GM12801 (cell line): ENCODE measurements around the gene C2CD4D.

ENCODE experiments used
- CTCF ChIP-seq: IDR thresholded peaks from one replicate; pipeline ENCODE4 v1.5.1; 2011; ENCODE audit warnings: control low read depth; ENCODE audit not compliant: insufficient read length; ENCODE audit errors: extremely low read depth

The C2CD4D gene

GRCh38 chr1:151871284-151872030 is 31.8 kb upstream of the C2CD4D start:
- TF ChIP-seq CTCF = no peak

GRCh38 chr1:151868486-151868885 is 28.9 kb upstream of the C2CD4D start:
- TF ChIP-seq CTCF = no peak

GRCh38 chr1:151867765-151868411 is 28.3 kb upstream of the C2CD4D start:
- no peak for TF ChIP-seq CTCF

- no peak for TF ChIP-seq CTCF
Measured at GRCh38 chr1:151867321-151867720, 27.7 kb upstream of the C2CD4D start.

- TF ChIP-seq CTCF = no peak
Measured at GRCh38 chr1:151864411-151864810, 24.8 kb upstream of the C2CD4D start.

GRCh38 chr1:151862604-151863003 is 23.0 kb upstream of the C2CD4D start:
- TF ChIP-seq CTCF = no peak

GRCh38 chr1:151860504-151861187 is 21.0 kb upstream of the C2CD4D start:
- no peak for TF ChIP-seq CTCF
